Nephron (organoid): Measurements from ENCODE around the gene CEBPA.
"Not testable (repeated sequence)": the region's sequence is repeated elsewhere in the genome, so short reads cannot be mapped to it uniquely, and the experiment has no call there.

Experiments
- H3K27ac Mint-ChIP-seq, 3 experiments: 2 replicates each; pipeline ENCODE4 v1.8.0; 2020; ENCODE audit warnings: mixed read lengths in 3 of 3, mild to moderate bottlenecking in 2 of 3, moderate library complexity in 1 of 3
- H3K27me3 Mint-ChIP-seq: 2 replicates; pipeline ENCODE4 v1.8.0; 2021; ENCODE audit warnings: low read depth, mild to moderate bottlenecking, moderate library complexity, mixed read lengths
- H3K36me3 Mint-ChIP-seq: 2 replicates; pipeline ENCODE4 v1.8.0; 2020; ENCODE audit warnings: low read depth, mixed read lengths
- H3K4me1 Mint-ChIP-seq: 2 replicates; pipeline ENCODE4 v1.8.0; 2020; ENCODE audit warnings: mixed read lengths
- H3K4me3 Mint-ChIP-seq, 3 experiments: 2 replicates each; pipeline ENCODE4 v1.8.0; 2020; ENCODE audit warnings: mild to moderate bottlenecking in 3 of 3, mixed read lengths in 3 of 3, moderate library complexity in 2 of 3
- H3K9me3 Mint-ChIP-seq: 2 replicates; pipeline ENCODE4 v1.8.0; 2020; ENCODE audit warnings: mixed read lengths
- CTCF ChIP-seq, 3 experiments: fragments of 200-600 bp; sonication (generic); IDR thresholded peaks; one replicate each; pipeline ENCODE4 v1.5.0; 2021; ENCODE audit warnings: antibody characterized with exemption in 3 of 3; ENCODE audit not compliant: unreplicated experiment in 3 of 3

The CEBPA gene

GRCh38 chr19:33317517-33317916, 15.2 kb upstream of the CEBPA start:
- Mint-ChIP-seq H3K27ac (no peak overlapping the region), H3K4me3 (no peak overlapping the region), H3K36me3 (peaks cover 7% of the 10 kb centered on the region), H3K4me1 (peaks cover 6% of the 10 kb centered on the region), H3K9me3 (peaks cover 15% of the 10 kb centered on the region), H3K27me3 (peaks cover 28% of the 10 kb centered on the region)
- TF ChIP-seq CTCF (IDR thresholded peaks at IDR 0.05; ENCODE audit: unreplicated experiment in 3 of 3): no peak

GRCh38 chr19:33316541-33317264, 14.4 kb upstream of the CEBPA start:
- Mint-ChIP-seq H3K27me3 (peaks cover 28% of the 10 kb centered on the region), H3K4me3 (no peak overlapping the region), H3K36me3 (peaks cover 7% of the 10 kb centered on the region), H3K4me1 (peaks cover 6% of the 10 kb centered on the region), H3K27ac (peak overlapping the region in 1 of 3 experiments; percentile 51), H3K9me3 (peaks cover 15% of the 10 kb centered on the region)
- TF ChIP-seq CTCF (IDR thresholded peaks at IDR 0.05; ENCODE audit: unreplicated experiment in 3 of 3): no peak

GRCh38 chr19:33312808-33313207, 10.5 kb upstream of the CEBPA start:
- H3K4me3 Mint-ChIP-seq, H3K9me3 Mint-ChIP-seq, H3K27ac Mint-ChIP-seq, H3K36me3 Mint-ChIP-seq: not testable (repeated sequence)
- Mint-ChIP-seq H3K4me1 (peaks cover 12% of the 10 kb centered on the region), H3K27me3 (peaks cover 32% of the 10 kb centered on the region)

- peaks cover 31% of the 10 kb centered on the region for H3K27me3 Mint-ChIP-seq
- no peak overlapping the region for H3K27ac Mint-ChIP-seq
- no peaks in the 10 kb centered on the region for H3K9me3 Mint-ChIP-seq
- no peaks in the 10 kb centered on the region for H3K36me3 Mint-ChIP-seq
- H3K4me3 Mint-ChIP-seq: no peak overlapping the region
- no peak for TF ChIP-seq CTCF (IDR thresholded peaks at IDR 0.05; ENCODE audit: unreplicated experiment in 3 of 3)
- peaks cover 12% of the 10 kb centered on the region for H3K4me1 Mint-ChIP-seq
Observed at GRCh38 chr19:33312065-33312464, 9.7 kb upstream of the CEBPA start.

- H3K36me3 Mint-ChIP-seq: no peaks in the 10 kb centered on the region
- TF ChIP-seq CTCF (IDR thresholded peaks at IDR 0.05; ENCODE audit: unreplicated experiment in 3 of 3): no peak
- H3K27me3 Mint-ChIP-seq: peaks cover 23% of the 10 kb centered on the region
- peaks cover 6% of the 10 kb centered on the region for H3K4me1 Mint-ChIP-seq
- no peaks in the 10 kb centered on the region for H3K9me3 Mint-ChIP-seq
- H3K27ac Mint-ChIP-seq: no peak overlapping the region
- no peak overlapping the region for H3K4me3 Mint-ChIP-seq
Observed at GRCh38 chr19:33311326-33311682, 9.0 kb upstream of the CEBPA start.

- Mint-ChIP-seq H3K27me3 (peaks cover 26% of the 10 kb centered on the region), H3K27ac (no peak overlapping the region), H3K36me3 (no peaks in the 10 kb centered on the region)
Observed at GRCh38 chr19:33310606-33311325, 8.4 kb upstream of the CEBPA start.

More at GRCh38 chr19:33310606-33311325, 8.4 kb upstream of the CEBPA start:
- Mint-ChIP-seq H3K9me3 (no peaks in the 10 kb centered on the region), H3K4me3 (peak overlapping the region in 1 of 3 experiments; percentile 6), H3K4me1 (peaks cover 6% of the 10 kb centered on the region)
- no peak for TF ChIP-seq CTCF (IDR thresholded peaks at IDR 0.05; ENCODE audit: unreplicated experiment in 3 of 3)
